GM10847 (cell line): Measurements from ENCODE around the gene WASF3.

Experiments used
- POLR2A ChIP-seq: IDR thresholded peaks from 2 replicates; pipeline ENCODE4 v1.6.1; 2011; ENCODE audit not compliant: insufficient read length; ENCODE audit errors: extremely low read depth

The WASF3 gene

GRCh38 chr13:26540334-26540733 is 17.1 kb upstream of the WASF3 start:
- TF ChIP-seq POLR2A = no peak

- no peak for TF ChIP-seq POLR2A
Observed at GRCh38 chr13:26541041-26541440, 16.4 kb upstream of the WASF3 start.

- TF ChIP-seq POLR2A = no peak
Observed at GRCh38 chr13:26541678-26542568, 15.6 kb upstream of the WASF3 start.

- no peak for TF ChIP-seq POLR2A
Observed at GRCh38 chr13:26544707-26545106, 12.8 kb upstream of the WASF3 start.

- no peak for TF ChIP-seq POLR2A
Observed at GRCh38 chr13:26548205-26548765, 9.2 kb upstream of the WASF3 start.

GRCh38 chr13:26549713-26550112 is 7.8 kb upstream of the WASF3 start:
- no peak for TF ChIP-seq POLR2A

- no peak for TF ChIP-seq POLR2A
Observed at GRCh38 chr13:26551255-26551860, 6.1 kb upstream of the WASF3 start.

- TF ChIP-seq POLR2A = no peak
Observed at GRCh38 chr13:26555413-26555812, 2.1 kb upstream of the WASF3 start.

- no peak for TF ChIP-seq POLR2A
Observed at GRCh38 chr13:26557051-26557392, 461 bp upstream of the WASF3 start.

GRCh38 chr13:26558074-26558805 is 757 bp downstream of the WASF3 start:
- no peak for TF ChIP-seq POLR2A

GRCh38 chr13:26558987-26559386 is 1.5 kb downstream of the WASF3 start:
- no peak for TF ChIP-seq POLR2A

- TF ChIP-seq POLR2A = no peak
Observed at GRCh38 chr13:26560456-26560855, 3.0 kb downstream of the WASF3 start.

- TF ChIP-seq POLR2A = no peak
Observed at GRCh38 chr13:26561067-26561466, 3.6 kb downstream of the WASF3 start.

GRCh38 chr13:26561651-26562511 is 4.4 kb downstream of the WASF3 start:
- no peak for TF ChIP-seq POLR2A

GRCh38 chr13:26562512-26562890 is 5.0 kb downstream of the WASF3 start:
- no peak for TF ChIP-seq POLR2A
